Upper lobe of left lung (tissue), 6 donors: ENCODE measurements around the gene SACM1L. TPM values are rescaled to one million over a fixed set of nuclear protein-coding genes. Genes with fewer than 3 reads are reported as not detected.
A peak's percentile ranks its signal among the peaks of the same experiment; 100 is the strongest.

Experiments
- ATAC-seq, 2 donors: fragments of 200-7000 bp; cut with Tn5 transposase; one replicate each; pipeline ENCODE4 v1.9.1; 2022; ENCODE audit warnings: mild to moderate bottlenecking in 2 of 2, moderate library complexity in 2 of 2; ENCODE audit not compliant: low FRiP score in 2 of 2
- DNase-seq, 2 donors: peaks; one replicate each; pipeline ENCODE4 v3.0.0-alpha.2; 2019 to 2020
- H3K27ac ChIP-seq, 4 donors: fragments of 200-600 bp; sonication (generic); one replicate each; pipeline ENCODE4 v1.5.1; 2016 to 2019
- H3K27me3 ChIP-seq, 4 donors: fragments of 200-600 bp; sonication (generic); one replicate each; pipeline ENCODE4 v1.5.1; 2017 to 2019
- H3K36me3 ChIP-seq, 4 donors: fragments of 200-600 bp; sonication (generic); one replicate each; pipeline ENCODE4 v1.5.1; 2016 to 2019
- H3K4me1 ChIP-seq, 4 donors: fragments of 200-600 bp; sonication (generic); one replicate each; pipeline ENCODE4 v1.5.1; 2018 to 2019
- H3K4me3 ChIP-seq, 4 donors: fragments of 200-600 bp; sonication (generic); one replicate each; pipeline ENCODE4 v1.5.1; 2017 to 2019; ENCODE audit warnings: mild to moderate bottlenecking in 2 of 4, moderate library complexity in 1 of 4
- H3K9me3 ChIP-seq, 4 donors: fragments of 200-600 bp; sonication (generic); one replicate each; pipeline ENCODE4 v1.5.1; 2018 to 2019
- EP300 ChIP-seq, 4 donors: sonication (generic); formaldehyde crosslinking; IDR thresholded peaks; one replicate each; pipeline ENCODE4 v1.5.1; 2017; ENCODE audit warnings: antibody characterized with exemption in 4 of 4, control low read depth in 2 of 4
- POLR2A ChIP-seq, 4 donors: fragments of 450-650 bp; IDR thresholded peaks; one replicate each; pipeline ENCODE4 v1.5.1; 2016 to 2017; ENCODE audit warnings: antibody characterized with exemption in 4 of 4, mild to moderate bottlenecking in 2 of 4
- POLR2AphosphoS5 ChIP-seq, 2 donors: sonication (generic); formaldehyde crosslinking; IDR thresholded peaks; one replicate each; pipeline ENCODE4 v1.5.1; 2017; ENCODE audit warnings: antibody characterized with exemption in 2 of 2
- WGBS, 2 donors: methylation state at CpG; one replicate each; pipeline ENCODE4 v1.1.5; 2017 to 2018; 5-methylcytosine and 5-hydroxymethylcytosine counted together
- total RNA-seq, 6 donors: library from RNA; depleted of rRNA in 4 of 6; stranded (reverse); fragments of >200 nt in 4 of 6; gene quantifications; one replicate each; pipeline versions ENCODE4 v1.1.0 to v1.2.1, GENCODE V29; 2016 to 2021
- TF ChIP-seq, protein P1 (sequence below), 6 experiments: fragments of 450-650 bp in 4 of 6; fragments of 200-600 bp in 2 of 6; sonication (generic) in 2 of 6; IDR thresholded peaks; one replicate each; pipeline ENCODE4 v1.5.1; 2016 to 2019; ENCODE audit warnings: antibody characterized with exemption in 6 of 6
- donor health status: DM: no; HTN: no; CAD: no; lungs with moderate emphysema.
- donor health status: DM: no; HTN: yes; CAD: no; lungs with severe emphysema.

The SACM1L gene
- total RNA-seq, 6 donors from 2014 or later: 29.9 to 102 (median 63.9) TPM

DNA sequence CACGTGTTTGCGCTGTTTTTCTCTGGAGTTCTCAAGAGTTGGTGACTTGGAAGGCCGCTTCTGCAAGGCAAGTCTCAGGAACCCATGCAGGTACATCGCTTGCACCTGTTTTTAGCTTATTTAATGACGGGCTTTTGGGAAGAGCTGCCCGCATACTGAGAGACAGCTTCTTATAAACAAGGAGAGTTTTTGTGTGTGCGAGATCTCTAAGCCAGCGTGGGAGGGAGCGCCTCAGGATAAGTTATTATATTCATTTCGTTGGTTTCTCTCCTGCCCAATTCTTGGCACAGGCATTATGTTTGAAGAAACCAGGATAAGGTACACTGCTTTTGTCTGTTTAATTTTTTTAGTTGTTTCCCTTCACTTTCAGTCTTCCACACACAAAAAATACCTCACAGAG lies 11.4 kb upstream of the SACM1L start:
- DNase-seq: no peak
- WGBS, 2 donors: 78 to 88% methylated on average over 10 of the region's 10 CpGs
- no peak for ATAC-seq
- Histone ChIP-seq H3K27me3 (no peaks in the 10 kb centered on the region), H3K36me3 (peaks cover 19 to 49% (median 29%) of the 10 kb centered on the region in 4 donors), H3K27ac (peak overlapping the region; percentile 68 to 91 (median 78)), H3K4me1 (peaks cover 23 to 29% (median 24%) of the 10 kb centered on the region in 4 donors), H3K4me3 (no peak overlapping the region), H3K9me3 (no peaks in the 10 kb centered on the region)
- TF ChIP-seq EP300 (IDR thresholded peaks at IDR 0.05): no peak
- TF ChIP-seq, protein P1, sequence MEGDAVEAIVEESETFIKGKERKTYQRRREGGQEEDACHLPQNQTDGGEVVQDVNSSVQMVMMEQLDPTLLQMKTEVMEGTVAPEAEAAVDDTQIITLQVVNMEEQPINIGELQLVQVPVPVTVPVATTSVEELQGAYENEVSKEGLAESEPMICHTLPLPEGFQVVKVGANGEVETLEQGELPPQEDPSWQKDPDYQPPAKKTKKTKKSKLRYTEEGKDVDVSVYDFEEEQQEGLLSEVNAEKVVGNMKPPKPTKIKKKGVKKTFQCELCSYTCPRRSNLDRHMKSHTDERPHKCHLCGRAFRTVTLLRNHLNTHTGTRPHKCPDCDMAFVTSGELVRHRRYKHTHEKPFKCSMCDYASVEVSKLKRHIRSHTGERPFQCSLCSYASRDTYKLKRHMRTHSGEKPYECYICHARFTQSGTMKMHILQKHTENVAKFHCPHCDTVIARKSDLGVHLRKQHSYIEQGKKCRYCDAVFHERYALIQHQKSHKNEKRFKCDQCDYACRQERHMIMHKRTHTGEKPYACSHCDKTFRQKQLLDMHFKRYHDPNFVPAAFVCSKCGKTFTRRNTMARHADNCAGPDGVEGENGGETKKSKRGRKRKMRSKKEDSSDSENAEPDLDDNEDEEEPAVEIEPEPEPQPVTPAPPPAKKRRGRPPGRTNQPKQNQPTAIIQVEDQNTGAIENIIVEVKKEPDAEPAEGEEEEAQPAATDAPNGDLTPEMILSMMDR (IDR thresholded peaks at IDR 0.05): no peak
- no peak for TF ChIP-seq POLR2AphosphoS5 (IDR thresholded peaks at IDR 0.05)
- no peak for TF ChIP-seq POLR2A (IDR thresholded peaks at IDR 0.05)

DNA sequence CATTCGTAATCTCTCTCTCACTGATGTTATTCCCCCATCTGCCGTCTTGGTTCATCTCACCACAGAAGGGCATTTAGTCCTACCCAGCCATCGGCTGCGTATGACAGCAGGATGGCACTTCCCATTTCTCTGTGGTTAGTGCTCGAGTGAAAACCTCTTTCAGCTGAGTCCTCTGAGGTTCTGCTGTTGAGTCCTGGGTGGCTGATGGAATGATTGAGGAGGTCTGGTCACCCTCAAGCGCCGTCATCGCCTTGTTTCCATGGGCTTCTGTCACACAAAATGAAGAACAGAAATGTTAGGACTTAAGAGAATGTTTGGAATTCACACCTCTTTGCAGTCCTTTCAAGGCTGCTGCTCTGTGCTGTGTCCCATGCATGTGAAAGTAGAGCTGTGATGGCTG lies 9.4 kb upstream of the SACM1L start:
- H3K9me3 ChIP-seq: no peaks in the 10 kb centered on the region
- ATAC-seq (peak; percentile 20 to 26), DNase-seq (no peak)
- no peak overlapping the region for H3K4me3 ChIP-seq
- H3K4me1 ChIP-seq: peaks cover 23 to 29% (median 25%) of the 10 kb centered on the region in 4 donors
- TF ChIP-seq POLR2A (IDR thresholded peaks at IDR 0.05) (no peak), EP300 (IDR thresholded peaks at IDR 0.05) (no peak), POLR2AphosphoS5 (IDR thresholded peaks at IDR 0.05) (no peak)
- TF ChIP-seq, protein P1 (IDR thresholded peaks at IDR 0.05): no peak
- no peaks in the 10 kb centered on the region for H3K27me3 ChIP-seq
- peak overlapping the region in 2 of 4 donors; percentile 17 to 22 for H3K27ac ChIP-seq
- WGBS, 2 donors: 72 to 73% methylated on average over 8 of the region's 8 CpGs
- peaks cover 7 to 30% (median 17%) of the 10 kb centered on the region in 4 donors for H3K36me3 ChIP-seq

DNA sequence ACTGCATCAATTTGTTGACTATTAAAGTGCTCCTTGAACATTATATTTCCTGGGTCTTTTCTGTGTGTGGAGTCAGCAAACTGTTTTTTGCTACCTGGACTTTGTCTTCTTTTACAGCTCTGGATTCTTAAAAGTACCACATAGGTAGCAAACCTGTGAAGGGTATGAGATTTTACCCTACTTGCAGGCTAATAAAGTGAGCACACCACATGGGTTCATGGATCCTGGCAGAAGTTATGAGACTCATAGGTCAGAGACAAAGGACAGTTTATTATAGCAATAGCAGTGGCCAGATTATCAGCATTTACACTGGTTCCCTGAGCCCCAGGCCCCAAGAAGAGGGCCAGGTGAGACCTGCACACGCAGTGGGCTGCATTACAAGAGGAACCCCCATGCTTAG lies 8.0 kb upstream of the SACM1L start:
- no peak overlapping the region for H3K4me3 ChIP-seq
- no peak for ATAC-seq
- H3K27ac ChIP-seq: peak overlapping the region in 1 of 4 donors; percentile 14
- WGBS, 2 donors: 100% methylated on average over 1 of the region's 1 CpG; no CpG with 5 or more reads in 1 of the 2 donors
- TF ChIP-seq, protein P1 (IDR thresholded peaks at IDR 0.05): no peak
- TF ChIP-seq POLR2AphosphoS5 (IDR thresholded peaks at IDR 0.05): no peak
- TF ChIP-seq POLR2A (IDR thresholded peaks at IDR 0.05): no peak
- H3K27me3 ChIP-seq: no peaks in the 10 kb centered on the region
- H3K4me1 ChIP-seq: peaks cover 17 to 22% (median 20%) of the 10 kb centered on the region in 4 donors
- peaks cover 3 to 24% (median 14%) of the 10 kb centered on the region in 4 donors for H3K36me3 ChIP-seq
- H3K9me3 ChIP-seq: no peaks in the 10 kb centered on the region
- no peak for DNase-seq

DNA sequence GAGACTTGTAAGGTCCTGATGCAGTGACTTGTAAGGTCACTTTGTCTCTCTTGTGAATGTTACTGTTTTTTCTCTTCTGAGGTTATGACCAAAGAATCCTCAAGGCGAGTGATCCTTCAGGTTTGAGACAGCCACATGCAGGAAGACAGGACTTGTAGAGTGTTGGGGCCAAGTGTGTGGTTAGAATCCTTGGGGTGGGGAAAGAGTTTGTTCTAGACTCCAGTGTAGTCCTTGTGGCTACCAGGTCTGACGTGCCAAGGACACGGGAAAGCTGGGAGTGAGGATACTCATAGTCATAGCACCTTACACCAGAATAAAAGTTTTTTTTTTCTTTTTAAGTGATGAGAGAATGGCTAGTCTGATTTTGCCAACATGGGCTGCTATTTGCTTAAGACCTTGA lies 7.3 kb upstream of the SACM1L start:
- H3K9me3 ChIP-seq: no peaks in the 10 kb centered on the region
- peak overlapping the region in 1 of 4 donors; percentile 14 for H3K27ac ChIP-seq
- peak in 1 of 2 donors; percentile 47 for ATAC-seq
- H3K27me3 ChIP-seq: no peaks in the 10 kb centered on the region
- H3K4me1 ChIP-seq: peaks cover 11 to 16% (median 14%) of the 10 kb centered on the region in 4 donors
- H3K36me3 ChIP-seq: peaks cover 3 to 24% (median 13%) of the 10 kb centered on the region in 4 donors
- H3K4me3 ChIP-seq: no peak overlapping the region
- 80 to 86% methylated on average over 3 of the region's 3 CpGs for WGBS, 2 donors
- TF ChIP-seq, protein P1 (IDR thresholded peaks at IDR 0.05): no peak
- TF ChIP-seq EP300 (IDR thresholded peaks at IDR 0.05) (no peak), POLR2AphosphoS5 (IDR thresholded peaks at IDR 0.05) (no peak)
- DNase-seq: peak in 1 of 2 donors; percentile 63

DNA sequence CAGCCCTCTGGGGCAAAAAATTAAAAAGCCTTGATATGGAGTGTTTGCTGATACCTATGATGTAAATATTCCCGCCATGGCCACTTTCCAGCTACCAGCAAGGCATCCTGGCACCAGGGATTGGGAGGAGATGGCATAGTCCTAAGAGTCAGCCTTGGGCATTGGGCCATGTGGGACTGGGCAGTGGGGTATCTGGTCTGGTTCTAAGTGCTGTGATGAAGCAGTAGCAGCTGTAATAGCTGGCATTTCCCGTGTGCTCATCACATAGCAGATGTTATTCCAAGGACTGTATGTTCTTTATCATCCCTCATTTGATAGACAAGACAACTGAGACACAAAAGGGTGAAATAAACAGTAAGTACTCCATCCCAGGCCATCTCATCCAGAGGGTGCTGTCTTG lies 6.9 kb upstream of the SACM1L start:
- H3K4me1 ChIP-seq: peaks cover 6 to 11% (median 9%) of the 10 kb centered on the region in 4 donors
- peak overlapping the region in 1 of 4 donors; percentile 14 for H3K27ac ChIP-seq
- H3K4me3 ChIP-seq: no peak overlapping the region
- no peaks in the 10 kb centered on the region for H3K27me3 ChIP-seq
- peaks cover 3 to 24% (median 12%) of the 10 kb centered on the region in 4 donors for H3K36me3 ChIP-seq
- WGBS, 2 donors: 94 to 100% methylated on average over 2 of the region's 2 CpGs
- no peaks in the 10 kb centered on the region for H3K9me3 ChIP-seq
- DNase-seq (no peak), ATAC-seq (no peak)
- TF ChIP-seq, protein P1 (IDR thresholded peaks at IDR 0.05): no peak
- TF ChIP-seq EP300 (IDR thresholded peaks at IDR 0.05) (no peak), POLR2A (IDR thresholded peaks at IDR 0.05) (no peak), POLR2AphosphoS5 (IDR thresholded peaks at IDR 0.05) (no peak)
